ENCODE measurements around the gene PLA2G12A.

- no peak for TF ChIP-seq MAX (IDR thresholded peaks at IDR 0.05; ENCODE audit: low read depth)
- TF ChIP-seq CTCF (IDR thresholded peaks at IDR 0.05): no peak
- TF ChIP-seq EP300 (IDR thresholded peaks at IDR 0.05; ENCODE audit: borderline replicate concordance in 1 of 2, low read depth in 1 of 2, low read length in 1 of 2): no peak
- no peak for TF ChIP-seq POLR2AphosphoS5 (IDR thresholded peaks at IDR 0.05; ENCODE audit: low read depth, low read length)
- TF ChIP-seq GABPA (IDR thresholded peaks at IDR 0.05; ENCODE audit: low read depth): no peak
- TF ChIP-seq TAF1 (IDR thresholded peaks at IDR 0.05; ENCODE audit: borderline replicate concordance, low read depth, low read length): no peak
- TF ChIP-seq TEAD4 (IDR thresholded peaks at IDR 0.05; ENCODE audit: borderline replicate concordance, insufficient read depth): no peak
- no peak for TF ChIP-seq FOSL2 (IDR thresholded peaks at IDR 0.05; ENCODE audit: borderline replicate concordance, low read depth)
- no peak for TF ChIP-seq SIN3A (IDR thresholded peaks at IDR 0.05; ENCODE audit: borderline replicate concordance, low read depth, low read length)
- no peak for TF ChIP-seq FOXM1 (IDR thresholded peaks at IDR 0.05; ENCODE audit: low read depth)
- TF ChIP-seq JUND (IDR thresholded peaks at IDR 0.05): no peak
- no peak for TF ChIP-seq TCF12 (IDR thresholded peaks at IDR 0.05)
Observed at GRCh38 chr4:109713500-109713899, 16.4 kb downstream of the PLA2G12A start.

All from SK-N-SH (cell line).